GM19099 (cell line): ENCODE results near the gene ATP5MK.

Experiments
- POLR2A ChIP-seq: IDR thresholded peaks from 3 replicates; pipeline ENCODE4 v1.6.1; 2011; ENCODE audit warnings: low read depth; ENCODE audit not compliant: insufficient read length; ENCODE audit errors: extremely low read depth

ATP5MK gene, protein sequence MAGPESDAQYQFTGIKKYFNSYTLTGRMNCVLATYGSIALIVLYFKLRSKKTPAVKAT

DNA sequence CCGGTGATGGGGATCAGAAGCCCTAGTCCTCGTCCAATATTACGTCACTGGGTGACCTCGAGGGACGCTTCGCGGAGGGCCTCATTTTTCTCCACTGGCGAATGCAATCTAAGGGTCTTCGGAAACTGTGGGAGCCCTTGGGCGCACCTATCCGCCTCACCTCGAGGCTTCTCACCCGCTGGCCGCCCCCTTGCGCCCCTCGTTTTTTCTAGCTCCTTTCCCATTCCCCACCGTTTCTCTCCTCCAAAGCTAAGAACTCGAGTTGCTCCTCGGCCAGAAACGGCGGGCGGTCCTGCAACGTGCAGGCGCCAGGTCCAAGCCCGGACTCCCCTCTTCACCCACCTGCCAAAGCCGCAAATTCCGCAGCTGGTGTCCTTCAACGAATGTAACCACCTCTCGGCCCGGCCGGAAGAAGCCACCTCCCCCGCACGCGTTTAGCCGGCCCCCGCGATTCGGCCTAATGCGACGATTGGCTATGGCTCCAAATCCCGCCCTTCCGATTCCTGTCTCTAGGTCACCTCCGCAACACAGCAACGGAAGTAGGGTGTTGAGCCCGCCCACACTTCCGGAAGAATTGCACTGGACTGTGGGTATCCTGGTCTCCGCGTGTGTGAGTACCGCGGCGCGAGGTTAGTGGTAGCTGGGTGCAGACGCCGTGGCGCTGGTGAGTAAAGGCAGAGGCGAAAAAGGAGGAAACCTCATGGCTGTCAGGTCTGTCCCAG lies at the start of gene ATP5MK, which contains the start of gene PDCD11:
TSS of gene ATP5MK (minus strand) at position 409 of the 722 bp plus-strand sequence. CDS start 4,018 bp downstream, outside the sequence.
TSS of gene PDCD11 (plus strand) at position 560 of the 722 bp plus-strand sequence. CDS start 1,801 bp downstream, outside the sequence.
- peak; percentile 92 for TF ChIP-seq POLR2A

DNA sequence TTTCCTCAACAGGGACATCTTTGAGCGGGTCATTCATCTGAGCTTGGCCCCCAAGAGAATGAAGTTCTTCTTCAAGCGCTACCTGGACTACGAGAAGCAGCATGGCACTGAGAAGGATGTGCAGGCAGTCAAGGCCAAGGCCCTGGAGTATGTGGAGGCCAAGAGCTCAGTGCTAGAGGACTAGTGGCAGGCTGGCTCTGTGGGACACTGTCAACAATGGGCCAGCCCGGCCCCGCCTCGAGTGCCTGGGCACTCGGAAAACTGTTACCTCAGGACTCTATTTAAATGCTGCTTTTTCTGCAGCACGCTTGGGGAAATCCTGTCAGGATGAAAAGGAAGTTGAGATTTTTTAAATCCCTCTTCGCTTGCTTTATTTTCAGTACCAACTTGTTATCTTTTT lies 49.1 kb upstream of the ATP5MK start:
- no peak for TF ChIP-seq POLR2A

DNA sequence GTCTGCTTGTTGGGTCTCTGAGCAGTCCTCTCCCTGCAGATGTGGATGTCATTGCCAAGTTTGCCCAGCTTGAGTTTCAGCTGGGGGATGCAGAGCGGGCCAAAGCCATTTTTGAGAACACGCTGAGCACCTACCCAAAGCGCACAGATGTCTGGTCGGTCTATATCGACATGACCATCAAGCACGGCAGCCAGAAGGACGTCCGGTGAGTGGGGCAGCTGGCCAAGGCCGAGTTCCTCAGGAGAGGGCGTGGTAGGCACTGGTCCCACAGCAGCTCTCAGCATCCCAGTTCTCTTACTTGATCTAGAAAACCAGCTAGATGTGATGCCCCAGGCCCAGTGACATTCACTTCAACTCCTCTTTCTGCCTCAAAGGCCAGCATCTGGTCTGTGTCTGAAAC lies 48.2 kb upstream of the ATP5MK start:
- no peak for TF ChIP-seq POLR2A

DNA sequence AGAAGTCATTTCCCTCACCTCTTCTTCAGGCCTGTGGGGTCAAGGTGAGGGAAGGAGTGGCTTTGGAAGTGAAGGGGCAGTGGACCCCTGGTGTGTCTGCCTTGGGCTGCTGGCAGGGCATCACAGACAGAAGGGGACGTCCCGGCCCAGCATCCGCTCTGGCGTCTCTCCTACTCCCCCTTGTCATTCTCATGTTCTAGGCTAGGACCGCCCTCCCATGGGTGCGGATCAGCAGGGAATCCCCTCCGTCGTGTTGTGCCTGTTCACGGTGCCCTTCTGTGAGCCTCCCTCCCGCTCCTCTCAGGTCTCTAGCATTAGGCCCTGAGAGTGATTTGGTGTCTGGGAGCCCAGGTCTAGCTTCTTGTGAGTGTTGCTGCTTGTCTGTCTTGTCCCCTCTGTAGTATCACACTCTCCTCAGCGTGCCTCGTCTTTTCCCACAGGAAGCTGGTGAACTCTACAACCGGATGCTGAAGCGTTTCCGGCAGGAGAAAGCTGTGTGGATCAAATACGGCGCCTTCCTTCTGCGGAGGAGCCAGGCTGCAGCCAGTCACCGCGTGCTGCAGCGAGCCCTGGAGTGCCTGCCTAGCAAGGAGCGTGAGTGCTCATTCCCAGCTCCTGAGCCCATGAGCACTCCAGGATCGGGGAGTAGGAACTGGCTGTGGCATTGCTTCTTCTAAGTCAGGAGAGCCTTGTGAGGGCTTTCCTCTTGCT lies 47.4 kb upstream of the ATP5MK start:
- no peak for TF ChIP-seq POLR2A

DNA sequence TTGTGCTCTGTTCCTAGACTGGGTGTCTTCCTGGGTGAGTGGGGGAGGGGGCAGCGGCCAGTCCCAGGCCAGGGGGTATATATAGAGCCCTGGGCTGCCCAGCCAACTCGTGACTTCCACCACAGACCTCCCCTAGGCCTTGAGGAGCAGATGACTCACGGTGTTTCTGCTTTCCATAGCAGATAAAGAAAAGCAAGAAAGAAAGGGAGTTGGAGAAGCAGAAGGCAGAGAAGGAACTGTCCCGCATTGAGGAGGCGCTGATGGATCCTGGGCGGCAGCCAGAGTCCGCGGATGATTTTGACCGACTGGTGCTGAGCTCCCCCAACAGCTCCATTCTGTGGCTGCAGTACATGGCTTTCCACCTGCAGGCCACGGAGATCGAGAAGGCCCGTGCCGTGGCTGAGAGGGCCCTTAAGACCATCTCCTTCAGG lies 45.8 kb upstream of the ATP5MK start:
- TF ChIP-seq POLR2A = no peak

DNA sequence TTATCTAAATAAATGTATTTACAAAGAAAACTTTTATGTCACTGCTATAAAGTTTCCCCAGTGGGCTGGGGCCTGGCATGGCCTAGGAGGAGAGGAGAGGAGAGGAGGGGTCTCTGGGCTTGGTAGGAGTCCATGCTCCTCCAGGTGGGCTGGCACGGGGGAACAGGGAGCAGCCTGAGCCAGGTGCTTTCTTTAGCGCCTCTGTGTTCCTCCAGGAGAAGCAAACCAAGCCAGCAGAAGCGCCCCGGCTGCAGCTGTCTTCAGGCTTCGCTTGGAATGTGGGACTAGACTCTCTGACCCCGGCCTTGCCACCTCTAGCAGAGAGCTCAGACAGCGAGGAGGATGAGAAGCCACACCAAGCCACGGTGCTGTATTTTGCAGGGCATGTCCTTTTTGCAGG lies 45.3 kb upstream of the ATP5MK start:
- TF ChIP-seq POLR2A = no peak

DNA sequence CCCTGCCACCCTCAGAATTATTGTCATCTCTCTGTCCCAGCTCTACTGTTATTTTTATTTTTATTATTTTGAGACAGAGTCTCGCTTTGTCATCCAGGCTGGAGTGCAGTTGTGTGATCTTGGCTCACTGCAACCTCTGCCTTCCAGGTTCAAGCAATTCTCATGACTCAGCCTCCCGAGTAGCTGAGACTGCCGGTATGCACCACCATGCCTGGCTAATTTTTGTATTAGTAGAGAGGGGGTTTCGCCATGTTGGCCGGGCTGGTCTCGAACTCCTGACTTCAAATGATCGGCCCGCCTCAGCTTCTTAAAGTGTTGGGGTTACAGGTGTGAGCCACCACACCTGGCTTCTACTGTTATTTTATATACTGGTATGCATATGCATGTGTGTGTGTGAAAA lies 44.9 kb upstream of the ATP5MK start:
- TF ChIP-seq POLR2A = no peak

DNA sequence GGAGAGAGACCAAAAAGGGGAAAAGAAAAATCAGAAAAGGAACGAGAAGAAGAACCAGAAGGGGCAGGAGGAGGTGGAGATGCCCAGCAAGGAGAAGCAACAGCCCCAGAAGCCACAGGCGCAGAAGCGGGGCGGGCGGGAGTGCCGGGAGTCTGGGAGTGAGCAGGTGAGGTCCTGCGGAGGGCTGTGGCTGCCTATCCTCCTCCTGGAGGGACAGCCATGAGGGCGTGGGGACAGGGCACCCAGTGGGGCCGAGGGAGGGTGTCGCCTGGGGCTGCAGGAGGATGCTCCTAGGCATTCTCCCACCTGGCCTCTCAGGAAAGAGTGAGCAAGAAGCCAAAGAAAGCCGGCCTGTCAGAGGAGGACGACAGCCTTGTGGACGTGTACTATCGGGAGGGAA lies 44.1 kb upstream of the ATP5MK start:
- TF ChIP-seq POLR2A = no peak

DNA sequence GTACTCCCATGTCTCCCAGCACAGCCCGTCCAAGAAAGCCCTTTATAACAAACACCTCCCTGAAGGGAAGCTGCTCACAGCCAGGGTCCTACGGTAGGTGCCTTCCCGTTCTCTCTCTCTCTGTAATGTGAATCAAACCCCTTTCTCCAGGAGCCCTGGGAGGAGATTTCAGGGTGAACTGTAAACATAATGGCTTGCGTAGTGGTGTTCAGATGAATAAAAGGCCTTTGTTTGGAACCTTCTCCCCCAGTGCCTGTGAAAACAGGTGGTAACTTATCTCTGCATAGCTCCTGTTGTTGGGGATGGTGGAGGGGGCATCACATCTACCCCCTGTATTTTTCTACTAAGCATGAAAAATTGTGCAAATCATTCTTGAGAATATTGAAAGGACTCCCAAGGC lies 43.5 kb upstream of the ATP5MK start:
- no peak for TF ChIP-seq POLR2A

DNA sequence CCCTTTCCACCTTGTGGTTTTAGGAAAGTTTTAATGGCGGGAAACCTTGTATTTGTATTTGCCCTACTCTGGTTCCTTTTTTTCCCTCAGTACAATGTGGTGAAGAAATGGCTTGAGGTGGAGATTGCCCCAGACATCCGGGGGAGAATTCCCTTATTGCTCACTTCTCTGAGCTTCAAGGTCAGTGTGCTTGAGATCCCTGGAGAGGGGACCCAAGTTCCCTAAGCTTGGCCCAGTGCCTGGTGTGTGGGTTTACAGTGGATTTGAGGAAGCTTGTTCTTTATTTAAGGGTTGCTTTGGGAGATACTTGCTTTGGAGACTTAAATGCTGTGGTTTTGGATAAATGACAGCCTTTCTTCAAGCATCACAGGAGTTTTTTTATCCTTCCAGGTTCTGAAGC lies 37.6 kb upstream of the ATP5MK start:
- TF ChIP-seq POLR2A = no peak

DNA sequence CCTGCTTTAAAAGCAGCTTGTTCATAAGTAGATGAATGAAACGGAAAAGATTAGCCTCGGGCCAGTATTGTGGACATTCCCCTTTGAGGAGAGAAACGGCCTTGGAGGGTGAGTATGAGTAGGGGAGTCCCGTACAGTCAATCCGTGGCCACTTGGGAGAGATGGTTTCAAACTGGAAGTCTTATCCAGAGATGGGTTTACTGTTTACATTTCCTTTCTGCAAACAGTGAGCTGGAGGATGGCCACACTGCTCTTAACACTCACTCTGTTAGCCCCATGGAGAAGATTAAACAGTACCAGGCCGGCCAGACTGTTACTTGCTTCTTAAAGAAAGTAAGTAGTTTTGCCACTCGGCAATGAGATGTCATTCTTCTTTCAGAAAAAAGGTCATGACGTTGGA lies 35.6 kb upstream of the ATP5MK start:
- no peak for TF ChIP-seq POLR2A

DNA sequence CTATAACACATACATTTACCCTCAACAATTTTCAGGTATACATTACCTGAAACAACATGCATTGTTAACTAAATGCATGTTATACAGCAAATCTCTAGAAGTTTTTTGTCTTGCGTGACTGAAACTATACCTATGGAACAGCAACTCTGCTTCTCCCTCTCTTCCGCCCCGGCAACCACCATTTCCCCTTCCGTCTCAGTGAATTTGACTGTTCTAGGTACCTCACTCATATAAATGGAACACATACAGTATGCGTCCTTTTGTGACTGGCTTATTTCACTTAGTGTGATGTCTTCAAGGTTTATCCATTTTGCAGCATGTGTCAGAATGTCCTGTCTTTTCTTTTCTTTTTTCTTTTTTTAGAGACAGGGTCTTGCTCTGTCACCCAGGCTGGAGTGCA lies 33.4 kb upstream of the ATP5MK start:
- TF ChIP-seq POLR2A = no peak

DNA sequence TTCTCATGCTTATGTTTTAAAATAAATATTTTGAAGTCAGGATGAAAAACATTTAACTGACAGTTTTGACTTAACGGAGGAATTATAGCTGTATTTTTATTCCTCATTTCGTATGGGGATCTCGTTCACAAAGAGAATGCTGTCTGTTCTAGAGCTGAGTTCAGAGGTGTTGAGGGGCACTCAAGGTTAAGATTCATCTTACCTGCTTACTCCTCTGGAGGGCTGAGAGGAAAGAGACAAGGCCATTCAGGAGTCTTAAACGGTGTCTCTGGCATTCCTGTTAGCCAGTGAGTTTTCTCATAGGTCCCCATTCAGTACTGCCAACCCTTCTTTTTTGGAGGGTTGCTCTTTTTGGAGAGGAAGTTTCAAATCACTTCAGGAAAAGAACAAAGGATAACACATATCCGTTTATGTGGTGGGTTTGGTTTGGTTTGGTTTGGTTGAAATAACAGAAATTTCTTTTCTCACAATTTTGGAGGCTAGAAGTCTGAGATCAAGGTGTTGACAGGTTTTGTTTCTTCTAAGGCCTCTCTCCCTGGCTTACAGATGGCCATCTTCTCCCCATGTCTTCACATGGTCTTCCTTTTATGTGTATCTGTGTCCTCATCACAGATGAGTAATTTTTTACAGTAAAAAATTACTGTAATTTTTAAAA lies 32.8 kb upstream of the ATP5MK start:
- no peak for TF ChIP-seq POLR2A

DNA sequence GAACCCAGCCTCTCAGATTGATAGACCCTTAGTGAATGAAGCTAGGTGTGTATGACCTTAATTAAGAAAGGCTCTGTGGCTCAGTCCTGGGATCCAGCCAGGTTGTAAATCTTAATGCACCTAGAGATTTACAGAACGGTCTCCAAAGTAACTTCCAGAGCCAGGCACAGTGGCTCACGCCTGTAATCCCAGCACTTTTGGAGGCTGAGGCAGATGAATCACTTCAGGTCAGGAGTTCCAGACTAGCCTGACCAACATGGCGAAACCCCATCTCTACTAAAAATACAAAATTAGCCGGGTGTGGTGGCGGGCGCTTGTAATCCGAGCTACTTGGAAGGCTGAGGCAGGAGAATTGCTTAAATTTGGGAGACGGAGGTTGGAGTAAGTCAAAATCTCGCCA lies 31.6 kb upstream of the ATP5MK start:
- TF ChIP-seq POLR2A = no peak

DNA sequence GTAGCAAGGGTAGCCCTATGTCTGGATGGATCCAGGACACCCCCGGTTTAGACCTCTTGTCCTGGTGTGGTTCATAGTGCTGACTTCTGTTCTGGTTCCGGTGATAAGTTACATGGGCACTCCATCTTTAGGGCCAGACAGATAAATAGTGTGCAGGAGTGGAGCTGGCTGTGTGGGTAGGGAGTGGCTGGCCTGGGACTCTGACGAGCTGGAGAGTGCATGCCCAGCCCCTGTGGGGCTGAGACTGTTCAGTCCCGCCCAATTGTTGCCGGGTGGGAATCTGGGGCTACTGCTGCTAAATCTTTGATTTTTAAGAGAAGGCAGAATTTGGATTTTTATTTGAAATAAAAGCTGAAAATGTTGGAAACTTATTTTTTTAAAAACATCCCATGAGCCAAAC lies 27.5 kb upstream of the ATP5MK start:
- TF ChIP-seq POLR2A = no peak

DNA sequence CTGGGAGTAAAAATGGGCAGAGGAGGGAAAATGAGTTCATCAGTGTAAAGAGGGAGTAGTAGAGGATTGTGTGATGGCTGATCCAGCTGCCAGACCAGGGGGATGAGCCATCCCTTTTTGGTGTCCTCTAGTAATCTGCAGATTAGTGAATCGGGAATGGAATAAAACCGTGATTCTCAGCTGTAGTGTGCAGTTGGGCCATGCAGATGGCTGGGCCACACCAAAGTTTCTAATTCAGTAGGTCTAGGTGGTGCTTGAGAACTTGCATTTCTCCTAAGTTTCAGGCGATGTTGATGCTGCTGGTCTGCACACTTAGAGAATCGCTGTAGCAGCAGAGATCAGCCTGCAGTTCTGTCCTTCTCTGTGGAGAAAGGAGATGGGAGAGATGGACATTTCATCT lies 22.8 kb upstream of the ATP5MK start:
- TF ChIP-seq POLR2A = no peak
